HG02884 (cell line): ENCODE measurements around the gene IRF2.
"Not testable (repeated sequence)": the region's sequence is repeated elsewhere in the genome, so short reads cannot be mapped to it uniquely, and the experiment has no call there.

Experiments
- ATAC-seq: cut with Tn5 transposase; IDR thresholded peaks from one replicate; pipeline ENCODE4 v1.9.1; 2021; ENCODE audit warnings: mild to moderate bottlenecking, moderate library complexity; ENCODE audit not compliant: unreplicated experiment

Gene IRF2

DNA sequence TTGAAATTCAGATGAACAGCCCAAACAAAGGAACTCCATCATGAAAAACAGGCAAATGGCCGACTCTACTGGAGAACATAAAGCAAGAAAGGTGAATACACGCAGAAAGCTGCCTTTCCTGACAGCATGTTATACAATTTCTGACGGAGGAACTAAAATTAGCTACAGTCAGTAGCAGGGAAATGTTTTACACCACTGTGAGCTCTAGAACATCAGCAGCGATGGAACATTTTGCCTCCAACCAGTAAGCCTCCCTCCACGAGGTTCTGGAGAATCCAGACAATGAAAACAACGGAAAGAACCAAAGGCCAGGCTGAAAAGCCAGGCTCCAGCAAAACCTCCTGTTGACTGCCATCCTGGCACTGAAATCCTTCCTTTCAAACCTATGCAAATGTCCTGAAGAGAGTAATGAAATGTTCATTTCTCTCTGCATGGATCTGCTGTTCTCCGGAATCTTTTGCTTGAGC, 78.9 kb downstream of the IRF2 start:
- no peak for ATAC-seq

DNA sequence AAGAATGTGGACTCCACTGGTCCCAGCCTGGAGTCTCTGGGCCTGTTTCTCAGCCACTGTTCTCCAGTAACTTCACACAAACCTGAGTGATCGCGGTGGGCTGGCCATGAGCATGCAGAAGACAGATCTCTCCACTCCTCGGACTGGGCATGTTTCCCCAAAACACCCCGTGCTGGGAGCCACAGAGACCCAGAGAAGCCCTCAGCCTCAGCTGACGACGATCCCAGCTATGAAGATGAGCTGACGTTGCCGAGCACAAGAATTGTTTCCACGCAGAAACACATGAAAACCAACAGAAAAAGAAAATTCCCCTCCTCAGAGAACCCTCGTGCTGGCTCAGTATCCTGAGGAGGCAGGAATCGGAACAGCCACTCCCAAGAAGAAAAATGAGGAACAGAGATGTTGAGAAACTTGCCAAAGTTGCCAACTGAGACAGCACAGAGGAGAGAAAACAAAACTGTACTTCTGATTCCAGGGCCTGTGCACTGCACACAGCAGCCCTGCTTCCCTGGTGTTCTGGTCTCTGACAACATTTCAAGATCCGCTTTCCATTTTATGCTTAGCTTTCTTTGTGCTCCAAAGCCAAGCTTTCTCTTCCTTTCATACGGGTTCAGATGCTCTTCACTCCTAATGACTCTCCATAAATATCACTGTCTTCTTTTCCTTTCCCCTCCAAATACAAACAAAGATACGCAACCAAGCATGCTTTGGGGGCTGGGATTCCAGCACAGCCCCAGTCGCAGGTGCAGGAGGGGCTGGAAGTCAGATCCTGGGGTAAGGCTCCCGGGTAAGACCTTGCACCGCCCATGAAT, 81.4 kb downstream of the IRF2 start:
- ATAC-seq: no peak

DNA sequence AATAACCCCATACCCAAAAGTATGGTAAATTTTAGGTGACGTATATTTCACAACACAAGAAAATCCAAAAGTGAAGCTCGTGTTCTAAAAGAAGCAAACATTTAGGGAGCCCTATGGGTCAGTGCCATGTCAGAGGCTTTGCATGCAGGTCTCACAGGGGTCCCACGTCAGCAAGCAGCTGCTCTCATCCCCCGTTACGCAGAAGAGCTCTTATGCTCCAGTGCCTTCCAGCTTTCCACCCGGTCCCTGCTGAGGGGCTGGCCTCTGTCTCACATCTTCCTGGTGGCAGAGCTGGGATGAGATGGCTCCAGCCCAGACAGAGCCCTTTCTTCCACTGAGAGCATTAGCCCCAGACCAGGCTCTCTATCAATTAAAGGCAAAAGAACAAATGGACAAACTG, 82.0 kb downstream of the IRF2 start:
- ATAC-seq: no peak

DNA sequence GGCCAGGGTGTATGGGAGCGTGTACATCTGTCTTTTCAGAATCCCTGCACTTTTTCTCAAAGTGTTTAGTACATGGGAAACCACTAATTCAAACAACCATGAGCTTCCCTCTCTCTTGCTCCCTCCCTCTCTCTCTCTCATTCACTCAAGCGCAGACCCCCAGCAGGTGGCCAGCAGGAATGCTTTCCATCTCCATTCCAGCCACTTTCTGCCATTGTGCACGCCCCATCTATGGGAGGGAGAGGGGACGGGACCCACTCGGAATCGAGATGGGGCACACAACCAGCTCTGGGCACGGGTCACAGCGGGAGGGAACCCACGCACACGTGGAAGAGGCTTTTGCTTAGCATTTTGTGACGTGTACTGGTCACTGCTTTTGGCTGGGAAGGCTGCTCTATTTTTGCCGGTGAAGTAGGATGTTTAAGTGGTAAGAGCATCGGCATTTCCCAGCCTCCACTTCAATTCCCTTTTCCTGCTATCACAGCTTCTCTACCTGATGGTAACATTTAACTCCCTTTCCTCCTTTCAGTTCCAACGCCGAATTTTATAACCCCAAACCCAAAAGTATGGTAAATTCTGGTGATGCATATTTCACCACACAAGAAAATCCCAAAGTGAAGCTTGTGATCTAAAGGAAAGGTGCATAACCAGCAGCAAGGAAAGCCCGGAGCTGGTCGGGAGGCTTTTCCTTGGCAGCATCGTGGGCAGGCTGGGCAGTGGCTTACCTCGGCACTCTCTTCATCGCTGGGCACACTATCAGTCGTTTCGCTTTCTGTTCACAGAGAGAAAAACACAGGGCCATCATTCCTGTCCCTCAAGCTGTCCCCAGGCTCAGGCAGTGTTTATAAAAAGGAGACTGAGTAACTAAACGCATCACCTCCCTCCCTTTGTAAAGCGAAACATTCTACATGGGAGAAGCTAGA, 84.1 kb downstream of the IRF2 start:
- no peak for ATAC-seq

DNA sequence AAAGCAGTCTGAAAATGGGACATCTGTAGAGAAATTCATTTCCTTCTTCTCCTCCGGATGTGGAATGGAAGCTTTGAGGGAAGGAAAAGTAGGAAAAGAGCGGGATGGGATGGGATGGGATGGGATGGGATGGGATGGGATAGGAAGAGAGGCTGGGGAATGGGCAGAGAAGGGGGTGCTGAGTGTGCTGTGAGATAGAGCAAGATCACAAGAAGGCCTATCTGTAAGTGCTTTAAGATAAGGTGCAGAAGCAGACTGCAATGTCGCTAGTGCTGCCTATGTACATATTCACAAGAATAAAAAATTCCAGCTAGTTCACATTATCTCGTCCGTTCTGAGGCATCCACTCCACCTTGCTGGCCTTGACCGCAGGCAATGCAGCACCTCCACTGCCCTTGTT, 86.2 kb downstream of the IRF2 start:
- no peak for ATAC-seq

DNA sequence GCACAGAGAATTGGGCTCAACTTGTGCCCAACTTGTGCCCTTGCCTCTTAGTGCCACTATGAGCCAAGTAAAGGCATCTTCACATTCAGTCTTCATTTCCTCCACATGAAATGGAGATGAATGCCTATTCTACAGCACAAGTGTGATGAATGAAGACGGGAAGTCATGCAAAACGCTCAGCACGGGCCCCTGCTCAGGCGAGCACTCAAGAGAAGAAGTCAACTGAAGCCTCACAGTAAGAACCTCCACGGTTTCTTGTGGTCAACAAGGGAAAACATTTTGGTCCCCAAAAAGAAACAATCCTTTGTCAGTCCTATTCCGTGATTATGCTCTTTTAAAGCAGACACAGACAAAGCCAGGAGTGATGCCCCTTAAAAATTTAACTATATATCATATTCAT, 87.0 kb downstream of the IRF2 start:
- ATAC-seq: no peak

DNA sequence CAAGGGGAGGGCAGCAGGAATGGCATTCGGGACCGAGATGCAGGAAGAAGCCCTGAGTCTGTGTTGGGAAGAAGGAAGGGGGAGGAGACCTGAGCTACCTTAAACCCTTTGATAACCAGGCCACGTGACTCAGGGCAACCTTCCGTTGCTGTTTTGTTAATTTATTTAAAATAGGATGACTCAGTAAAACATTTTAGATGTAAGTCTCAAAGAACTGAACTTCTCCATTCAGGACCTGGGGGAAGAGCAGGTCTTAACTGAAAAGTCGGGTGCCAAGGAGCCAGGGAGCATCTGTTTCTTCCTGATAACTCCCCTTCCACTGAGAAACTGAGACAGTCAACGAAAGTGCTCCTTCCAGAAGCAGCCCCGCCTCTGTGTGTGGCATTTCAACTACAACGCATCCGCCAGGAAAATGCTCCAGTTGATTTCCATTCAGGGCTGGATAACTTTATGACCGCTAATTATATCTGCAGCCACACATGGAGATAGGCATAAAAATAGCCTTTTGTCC, 88.0 kb downstream of the IRF2 start:
- ATAC-seq: no peak

DNA sequence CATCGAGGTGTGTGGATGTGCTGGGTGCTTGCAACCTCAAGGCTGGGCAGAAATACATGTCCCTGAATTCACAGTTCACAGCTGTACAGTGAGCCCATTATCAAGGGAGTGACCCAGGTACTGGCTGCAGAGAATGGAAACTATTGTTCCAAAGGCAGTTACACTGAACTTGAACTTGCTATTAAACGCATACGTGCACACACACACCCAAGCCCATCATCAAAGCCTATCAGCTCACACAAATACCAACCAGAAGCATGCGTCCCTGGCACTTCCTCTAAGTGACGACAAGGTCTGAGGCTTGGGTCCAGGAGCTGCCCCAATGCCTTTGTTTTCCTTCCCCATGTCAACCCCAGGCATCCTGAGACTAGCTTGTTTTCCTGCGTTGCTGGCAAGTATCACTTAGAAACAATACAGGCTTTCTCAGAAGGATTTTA, 88.6 kb downstream of the IRF2 start:
- ATAC-seq: no peak

DNA sequence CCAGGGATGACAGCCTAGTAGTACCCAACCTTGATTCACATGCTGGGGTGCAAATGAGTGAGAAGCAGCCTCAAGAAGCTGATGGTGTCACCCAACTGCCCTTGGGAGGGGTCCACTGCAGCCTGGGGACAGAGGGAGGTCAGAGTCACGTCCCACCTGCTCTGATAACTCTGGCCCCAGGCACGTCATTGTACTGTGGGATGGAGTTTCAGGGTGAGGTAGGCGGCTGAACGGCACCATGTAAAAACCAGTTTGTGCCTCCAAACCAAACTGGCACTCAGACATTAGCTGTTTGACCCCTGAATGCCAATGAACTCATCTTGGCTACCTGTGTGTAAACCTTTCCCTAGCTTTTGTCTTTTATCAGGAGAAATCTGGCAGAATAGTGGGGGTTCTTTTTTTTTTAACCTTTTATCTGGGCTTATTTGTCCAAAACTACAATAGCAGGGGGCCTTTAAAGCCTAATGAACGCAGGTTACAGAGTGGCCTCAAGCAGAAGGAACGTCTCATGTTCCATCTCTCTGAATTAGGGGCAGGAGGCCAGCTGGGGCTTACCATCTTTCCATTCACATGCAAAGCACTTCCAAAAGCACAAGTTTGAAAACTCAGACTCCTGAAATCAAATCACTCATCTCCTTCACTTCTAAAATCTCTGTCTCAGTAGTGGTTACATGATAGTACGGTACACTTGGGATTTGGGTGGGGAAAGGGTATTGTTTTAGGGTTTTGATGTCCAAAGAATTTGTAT, 89.4 kb downstream of the IRF2 start:
- ATAC-seq: peak; percentile 13

DNA sequence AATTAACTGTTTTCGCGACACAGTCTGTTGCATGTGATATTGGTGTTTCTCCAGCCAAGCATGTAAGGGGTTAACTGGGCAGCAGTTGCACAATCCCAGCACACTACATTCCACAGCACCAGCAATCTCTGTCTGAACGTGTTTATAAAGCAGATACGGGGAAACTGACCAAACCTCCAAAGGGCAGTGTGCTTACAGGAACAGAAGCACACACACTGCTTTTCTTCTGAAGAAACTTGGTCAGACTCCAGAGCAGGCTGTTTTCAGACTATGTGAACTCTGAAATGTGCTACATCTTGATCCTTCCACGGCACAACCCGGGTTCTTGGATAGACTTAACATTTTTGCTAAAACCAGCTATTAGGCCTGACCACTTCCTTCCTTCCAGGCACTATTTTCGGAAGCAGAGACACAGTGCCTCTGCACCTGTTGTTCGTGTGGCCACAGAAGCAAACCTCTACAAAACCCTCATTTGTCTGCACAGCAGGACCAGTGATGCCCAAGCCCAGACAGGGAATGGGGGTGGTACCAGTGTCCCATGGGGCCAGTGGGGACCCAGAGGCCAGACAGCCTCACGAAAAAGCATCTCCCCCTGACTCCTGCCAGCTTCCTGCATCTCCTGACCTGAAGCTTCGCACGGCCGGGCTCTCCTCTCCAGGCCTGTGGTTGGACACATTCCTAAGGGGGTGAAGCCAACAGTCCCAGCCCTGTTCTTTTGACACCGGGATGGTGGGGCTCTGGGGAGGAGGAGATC, 90.1 kb downstream of the IRF2 start:
- peak; percentile 66 for ATAC-seq

DNA sequence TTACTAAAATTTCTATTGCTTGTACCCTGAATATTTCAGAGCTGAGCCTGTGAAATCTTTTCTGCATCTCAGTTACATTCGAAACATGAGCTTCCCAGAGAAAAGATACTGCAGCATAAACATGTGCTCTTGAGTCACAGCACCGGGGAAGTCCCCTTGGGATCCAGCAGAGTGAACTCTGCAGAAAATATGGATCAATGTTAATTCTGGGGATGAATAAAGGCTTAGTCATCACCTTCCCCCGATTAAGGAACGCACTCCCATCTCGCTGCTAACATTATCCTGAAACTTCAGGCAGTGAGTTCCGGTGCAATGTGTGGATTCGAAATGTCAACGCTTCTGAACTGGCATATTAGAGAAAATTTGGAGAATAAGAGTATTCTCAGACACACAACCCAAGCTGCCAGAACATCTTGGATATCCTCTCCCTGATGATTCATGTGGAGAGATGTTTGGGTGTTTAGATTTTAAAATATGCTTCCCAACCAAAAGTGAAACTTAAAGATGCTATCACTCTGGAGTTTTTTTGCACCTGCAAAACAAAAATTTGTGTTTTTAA, 90.8 kb downstream of the IRF2 start:
- no peak for ATAC-seq

DNA sequence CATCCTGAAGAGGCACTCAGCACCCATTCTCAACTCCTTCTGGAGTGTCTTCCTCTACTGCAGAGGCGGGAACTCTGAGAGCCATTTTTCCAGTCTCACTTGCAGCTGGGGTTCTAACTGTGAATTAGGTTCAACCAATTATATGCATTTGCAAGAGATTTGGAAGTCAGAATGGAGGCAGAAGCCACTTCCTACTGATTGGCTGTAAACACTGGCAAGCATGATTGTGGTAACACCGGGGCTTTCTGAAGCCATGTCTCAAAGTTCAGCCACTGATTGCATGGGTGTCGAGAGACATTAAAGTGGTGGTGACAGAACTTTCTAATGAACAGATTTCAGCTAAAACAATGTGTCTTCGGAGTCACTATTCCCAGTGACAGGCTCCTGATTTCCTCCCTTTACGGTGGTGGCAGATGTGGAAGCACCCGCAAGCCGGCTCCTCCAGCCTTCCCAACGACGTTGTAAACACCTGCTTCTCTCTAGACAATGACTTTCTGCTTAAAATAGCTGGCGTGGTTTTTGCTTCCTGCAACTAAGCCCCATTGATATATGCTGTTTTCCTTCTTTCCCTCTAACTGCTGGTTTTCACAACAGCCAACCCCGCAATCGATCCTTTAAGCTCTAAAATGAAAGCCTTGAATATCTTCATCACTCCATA, 92.0 kb downstream of the IRF2 start:
- ATAC-seq: no peak

DNA sequence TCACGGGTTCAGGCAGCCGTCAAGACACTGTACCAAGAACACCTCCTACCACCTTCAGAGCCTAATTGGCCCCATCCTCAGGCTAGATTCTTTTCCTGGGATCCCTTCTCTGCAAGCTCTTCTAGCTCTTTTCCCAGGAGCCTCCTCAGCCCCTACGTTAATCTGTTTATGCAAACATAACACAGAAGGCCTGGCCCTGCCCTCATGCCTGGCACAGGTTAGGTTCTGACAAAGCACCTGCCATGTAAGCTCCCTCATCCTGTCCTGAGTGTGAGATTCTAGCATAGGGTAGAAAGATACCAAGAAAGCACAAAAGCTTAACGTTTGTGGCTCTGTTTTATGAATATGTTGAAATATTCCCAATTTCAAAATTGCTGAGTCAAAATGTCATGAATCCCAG, 93.6 kb downstream of the IRF2 start:
- no peak for ATAC-seq

DNA sequence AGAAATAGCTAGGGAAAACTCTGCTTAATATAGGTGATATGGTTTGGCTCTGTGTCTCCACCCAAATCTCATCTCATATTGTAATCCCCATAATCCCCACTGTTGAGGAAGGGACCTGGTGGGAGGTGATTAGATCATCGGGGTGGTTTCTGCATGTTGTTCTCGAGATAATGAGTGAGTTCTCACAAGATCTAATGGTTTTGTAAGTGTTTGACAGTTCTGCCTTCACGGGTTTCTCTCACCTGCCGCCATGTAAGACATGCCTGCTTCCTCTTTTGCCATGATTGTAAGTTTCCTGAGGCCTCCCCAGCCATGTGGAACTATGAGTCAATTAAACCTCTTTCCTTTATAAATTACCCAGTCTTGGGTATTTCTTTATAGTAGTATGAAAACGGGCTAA, 94.1 kb downstream of the IRF2 start:
- ATAC-seq: not testable (repeated sequence)

DNA sequence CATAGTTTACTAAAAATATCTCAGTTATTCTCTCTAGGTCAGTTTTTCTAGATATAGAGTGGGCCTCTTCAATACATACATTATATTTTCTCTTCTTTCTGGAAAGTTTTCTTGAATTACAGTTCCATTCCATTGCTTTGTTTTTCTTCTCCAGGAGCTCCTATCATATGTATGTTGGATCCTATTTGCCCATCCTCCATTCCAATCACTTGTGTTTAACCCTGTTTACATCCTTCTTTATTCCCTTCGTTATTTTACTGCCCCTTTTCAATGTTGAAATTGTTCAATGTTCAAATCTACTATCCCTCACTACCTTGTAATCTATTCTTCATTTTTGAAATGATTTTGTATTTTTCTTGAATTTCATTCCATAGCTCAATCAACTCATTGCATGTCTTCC, 97.4 kb downstream of the IRF2 start:
- no peak for ATAC-seq

DNA sequence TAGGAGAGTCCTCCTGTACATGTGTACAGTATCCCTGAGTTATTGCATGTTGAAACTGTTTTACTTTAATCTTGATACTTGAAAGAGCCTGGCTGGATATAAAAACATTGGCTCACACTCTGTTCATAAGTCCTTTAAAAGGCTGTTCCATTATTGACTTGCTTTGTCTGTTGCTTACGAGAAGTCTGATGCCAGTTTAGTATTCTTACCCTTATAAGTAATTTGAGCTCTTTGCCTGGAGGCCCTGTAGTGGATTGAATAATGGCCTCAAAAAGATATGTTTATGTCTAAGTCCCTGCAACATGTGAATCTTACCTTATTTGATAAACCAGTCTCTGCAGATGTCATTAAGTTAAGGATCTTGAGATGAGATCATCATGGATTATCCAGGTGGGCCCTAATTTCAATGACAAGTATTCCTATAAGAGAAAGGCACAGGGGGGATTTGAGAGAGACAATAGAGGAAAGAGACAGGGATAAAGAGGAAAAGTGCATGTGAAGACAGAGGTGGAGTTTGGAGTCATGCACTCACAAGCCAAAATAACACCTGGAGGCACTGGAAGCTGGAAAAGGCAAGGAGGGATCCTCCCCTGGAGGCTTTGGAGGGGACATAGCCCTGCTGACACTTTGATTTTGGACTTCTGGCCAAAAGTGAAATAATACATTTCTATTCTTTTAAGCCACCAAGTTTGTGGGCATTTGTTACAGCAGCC, 98.1 kb downstream of the IRF2 start:
- no peak for ATAC-seq

DNA sequence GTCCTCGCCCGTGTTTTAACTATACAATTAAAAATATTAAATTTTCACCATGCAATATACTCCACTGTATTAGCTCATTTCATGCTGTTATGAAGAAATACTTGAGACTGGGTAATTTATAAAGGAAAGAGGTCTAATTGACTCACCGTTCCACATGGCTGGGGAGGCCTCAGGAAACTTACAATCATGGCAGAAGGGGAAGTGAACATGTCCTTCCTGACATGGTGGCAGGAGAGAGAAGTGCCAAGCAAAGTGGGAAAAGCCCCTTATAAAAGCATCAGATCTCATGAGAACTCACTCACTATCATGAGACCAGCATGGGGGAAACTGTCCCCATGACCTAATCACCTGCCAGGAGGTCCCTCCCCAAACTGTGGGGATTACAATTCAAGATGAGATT, 98.7 kb downstream of the IRF2 start:
- not testable (repeated sequence) for ATAC-seq

DNA sequence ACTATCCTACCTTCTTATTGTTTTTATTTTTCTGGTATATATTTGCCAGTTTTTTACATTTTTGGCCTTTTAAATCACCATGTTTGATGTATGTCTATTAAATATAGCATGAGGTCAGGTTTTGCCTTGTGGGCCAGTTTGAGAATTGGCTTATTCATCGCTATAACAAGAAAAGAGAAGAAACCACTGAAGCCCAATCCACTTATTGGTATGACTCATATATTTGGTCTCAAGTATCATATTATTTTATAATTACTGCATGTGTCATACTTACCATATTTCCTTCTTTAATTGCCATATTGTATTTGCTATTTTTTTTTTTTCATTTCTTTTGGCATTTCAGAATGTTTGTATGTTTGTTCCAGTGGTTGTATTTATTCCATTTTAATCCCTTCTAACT, 99.3 kb downstream of the IRF2 start:
- peak; percentile 52 for ATAC-seq

DNA sequence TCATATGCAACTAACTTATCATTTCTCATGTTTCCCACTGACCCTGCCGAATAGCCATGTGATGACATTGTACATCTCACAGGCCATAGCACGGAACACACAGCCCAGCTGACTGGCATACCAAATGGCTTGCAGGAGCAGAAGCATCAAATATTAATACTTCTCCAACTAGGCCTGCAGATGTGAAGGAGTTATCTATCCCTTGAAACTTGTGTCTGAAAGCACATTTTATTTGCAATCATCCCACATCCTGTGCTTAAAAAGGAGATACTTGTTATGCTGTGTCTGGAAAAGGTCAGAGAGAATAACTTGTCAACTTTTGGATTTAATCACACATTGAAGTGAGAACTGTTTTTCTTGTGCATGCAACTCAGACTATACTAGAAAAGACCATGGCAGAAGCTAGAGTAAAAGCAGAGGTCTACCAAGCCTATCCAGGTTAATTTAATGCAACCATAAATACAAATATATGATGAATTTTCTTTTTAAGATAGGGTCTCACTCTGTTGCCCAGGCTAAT, 100.4 kb downstream of the IRF2 start:
- no peak for ATAC-seq
